Measurements from ENCODE around the gene HILPDA.

- TF ChIP-seq, protein P1, sequence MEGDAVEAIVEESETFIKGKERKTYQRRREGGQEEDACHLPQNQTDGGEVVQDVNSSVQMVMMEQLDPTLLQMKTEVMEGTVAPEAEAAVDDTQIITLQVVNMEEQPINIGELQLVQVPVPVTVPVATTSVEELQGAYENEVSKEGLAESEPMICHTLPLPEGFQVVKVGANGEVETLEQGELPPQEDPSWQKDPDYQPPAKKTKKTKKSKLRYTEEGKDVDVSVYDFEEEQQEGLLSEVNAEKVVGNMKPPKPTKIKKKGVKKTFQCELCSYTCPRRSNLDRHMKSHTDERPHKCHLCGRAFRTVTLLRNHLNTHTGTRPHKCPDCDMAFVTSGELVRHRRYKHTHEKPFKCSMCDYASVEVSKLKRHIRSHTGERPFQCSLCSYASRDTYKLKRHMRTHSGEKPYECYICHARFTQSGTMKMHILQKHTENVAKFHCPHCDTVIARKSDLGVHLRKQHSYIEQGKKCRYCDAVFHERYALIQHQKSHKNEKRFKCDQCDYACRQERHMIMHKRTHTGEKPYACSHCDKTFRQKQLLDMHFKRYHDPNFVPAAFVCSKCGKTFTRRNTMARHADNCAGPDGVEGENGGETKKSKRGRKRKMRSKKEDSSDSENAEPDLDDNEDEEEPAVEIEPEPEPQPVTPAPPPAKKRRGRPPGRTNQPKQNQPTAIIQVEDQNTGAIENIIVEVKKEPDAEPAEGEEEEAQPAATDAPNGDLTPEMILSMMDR (conservative IDR thresholded peaks at IDR 0.05; ENCODE audit: low read length): no peak
- TF ChIP-seq EZH2phosphoT487 (IDR thresholded peaks at IDR 0.05; ENCODE audit: borderline replicate concordance, low read depth, low read length): no peak
Observed at GRCh38 chr7:128422037-128422436, 33.6 kb upstream of the HILPDA start.
